ENCODE data around the gene ERBB4.
"Not testable (repeated sequence)": the region's sequence is repeated elsewhere in the genome, so short reads cannot be mapped to it uniquely, and the experiment has no call there.

The ERBB4 gene

GRCh38 chr2:212193803-212194202, 344.8 kb downstream of the ERBB4 start:
- DNase-seq = no peak

- DNase-seq = no peak
Observed at GRCh38 chr2:212193056-212193455, 345.5 kb downstream of the ERBB4 start.

GRCh38 chr2:212191438-212191837, 347.2 kb downstream of the ERBB4 start:
- not testable (repeated sequence) for DNase-seq

GRCh38 chr2:212186166-212186565, 352.4 kb downstream of the ERBB4 start:
- no peak for DNase-seq

- no peak for DNase-seq
Observed at GRCh38 chr2:212181646-212182045, 357.0 kb downstream of the ERBB4 start.

- no peak for DNase-seq
Observed at GRCh38 chr2:212180408-212181083, 358.1 kb downstream of the ERBB4 start.

- DNase-seq = no peak
Observed at GRCh38 chr2:212177724-212178123, 360.9 kb downstream of the ERBB4 start.

- no peak for DNase-seq
Observed at GRCh38 chr2:212176151-212176550, 362.5 kb downstream of the ERBB4 start.

GRCh38 chr2:212173756-212174510, 364.7 kb downstream of the ERBB4 start:
- no peak for DNase-seq

GRCh38 chr2:212173331-212173730, 365.3 kb downstream of the ERBB4 start:
- no peak for DNase-seq

- no peak for DNase-seq
Observed at GRCh38 chr2:212170382-212170781, 368.2 kb downstream of the ERBB4 start.

GRCh38 chr2:212158081-212158480, 380.5 kb downstream of the ERBB4 start:
- DNase-seq = no peak

GRCh38 chr2:212157012-212157411, 381.6 kb downstream of the ERBB4 start:
- DNase-seq = no peak

- no peak for DNase-seq
Observed at GRCh38 chr2:212156088-212156487, 382.5 kb downstream of the ERBB4 start.

GRCh38 chr2:212154477-212154878, 384.1 kb downstream of the ERBB4 start:
- peak; percentile 75 for DNase-seq

- no peak for DNase-seq
Observed at GRCh38 chr2:212153923-212154322, 384.7 kb downstream of the ERBB4 start.

- DNase-seq = peak; percentile 11
Observed at GRCh38 chr2:212147921-212148513, 390.6 kb downstream of the ERBB4 start.

GRCh38 chr2:212146416-212146815, 392.2 kb downstream of the ERBB4 start:
- DNase-seq = no peak

GRCh38 chr2:212145121-212145520, 393.5 kb downstream of the ERBB4 start:
- DNase-seq = no peak

GRCh38 chr2:212142631-212143030, 396.0 kb downstream of the ERBB4 start:
- DNase-seq = no peak

- no peak for DNase-seq
Observed at GRCh38 chr2:212141499-212141898, 397.1 kb downstream of the ERBB4 start.

GRCh38 chr2:212136216-212136795, 402.3 kb downstream of the ERBB4 start:
- no peak for DNase-seq

- peak; percentile 92 for DNase-seq
Observed at GRCh38 chr2:212135739-212136138, 402.9 kb downstream of the ERBB4 start.

GRCh38 chr2:212133337-212133736, 405.3 kb downstream of the ERBB4 start:
- no peak for DNase-seq
